ENCODE measurements around the gene ZNF608. TPM values are rescaled to one million over a fixed set of nuclear protein-coding genes. Genes with fewer than 3 reads are reported as not detected.

Gene ZNF608
- polyA plus RNA-seq, 3 donors from 2014 or later = not detected

- peaks cover 0 to 5% (median 0%) of the 10 kb centered on the region in 3 donors for H3K36me3 Mint-ChIP-seq
- H3K9me3 Mint-ChIP-seq = peaks cover 0 to 3% (median 0%) of the 10 kb centered on the region in 6 donors
- H3K27ac Mint-ChIP-seq = no peak overlapping the region
- H3K27me3 Mint-ChIP-seq (ENCODE audit: low read depth in 3 of 3) = peaks cover 3 to 10% (median 9%) of the 10 kb centered on the region in 3 donors
- peaks cover 2 to 9% of the 10 kb centered on the region in 2 donors for H3K4me1 Mint-ChIP-seq
- H3K4me3 Mint-ChIP-seq = no peak overlapping the region
- no peak for DNase-seq
These were observed 18.0 kb downstream of the ZNF608 start for GRCh38 chr5:124728331-124728967.

- Mint-ChIP-seq H3K4me3 (no peak overlapping the region), H3K4me1 (peaks cover 2 to 9% of the 10 kb centered on the region in 2 donors), H3K27ac (no peak overlapping the region), H3K27me3 (ENCODE audit: low read depth in 3 of 3) (peaks cover 2 to 10% (median 3%) of the 10 kb centered on the region in 3 donors), H3K36me3 (peaks cover 0 to 5% (median 0%) of the 10 kb centered on the region in 3 donors), H3K9me3 (peaks cover 0 to 3% (median 0%) of the 10 kb centered on the region in 6 donors)
- no peak for DNase-seq
These were observed 19.6 kb downstream of the ZNF608 start for GRCh38 chr5:124726631-124727362.

- H3K36me3 Mint-ChIP-seq = peaks cover 0 to 5% (median 0%) of the 10 kb centered on the region in 3 donors
- no peak for DNase-seq
- peaks cover 2 to 9% of the 10 kb centered on the region in 2 donors for H3K4me1 Mint-ChIP-seq
- peaks cover 2 to 10% (median 3%) of the 10 kb centered on the region in 3 donors for H3K27me3 Mint-ChIP-seq (ENCODE audit: low read depth in 3 of 3)
- no peak overlapping the region for H3K27ac Mint-ChIP-seq
- H3K4me3 Mint-ChIP-seq = no peak overlapping the region
- peaks cover 0 to 3% (median 0%) of the 10 kb centered on the region in 6 donors for H3K9me3 Mint-ChIP-seq
These were observed 20.7 kb downstream of the ZNF608 start for GRCh38 chr5:124725622-124726258.

- Mint-ChIP-seq H3K36me3 (peaks cover 0 to 5% (median 0%) of the 10 kb centered on the region in 3 donors), H3K27ac (no peak overlapping the region), H3K27me3 (ENCODE audit: low read depth in 3 of 3) (peaks cover 2 to 9% (median 3%) of the 10 kb centered on the region in 3 donors), H3K4me1 (peaks cover 2 to 7% of the 10 kb centered on the region in 2 donors), H3K4me3 (no peak overlapping the region), H3K9me3 (peaks cover 0 to 3% (median 0%) of the 10 kb centered on the region in 6 donors)
- DNase-seq = no peak
These were observed 21.4 kb downstream of the ZNF608 start for GRCh38 chr5:124725040-124725434.

GRCh38 chr5:124724357-124725039 is 21.9 kb downstream of the ZNF608 start:
- no peak overlapping the region for H3K4me3 Mint-ChIP-seq
- DNase-seq = no peak
- H3K36me3 Mint-ChIP-seq = peaks cover 0 to 5% (median 0%) of the 10 kb centered on the region in 3 donors
- peaks cover 0 to 1% of the 10 kb centered on the region in 2 donors for H3K4me1 Mint-ChIP-seq
- H3K27me3 Mint-ChIP-seq (ENCODE audit: low read depth in 3 of 3) = peaks cover 2 to 7% (median 3%) of the 10 kb centered on the region in 3 donors
- H3K9me3 Mint-ChIP-seq = peaks cover 0 to 3% (median 0%) of the 10 kb centered on the region in 6 donors
- H3K27ac Mint-ChIP-seq = no peak overlapping the region

GRCh38 chr5:124721229-124721735 is 25.2 kb downstream of the ZNF608 start:
- peaks cover 0 to 7% (median 0%) of the 10 kb centered on the region in 3 donors for H3K27me3 Mint-ChIP-seq (ENCODE audit: low read depth in 3 of 3)
- no peak overlapping the region for H3K4me3 Mint-ChIP-seq
- H3K9me3 Mint-ChIP-seq = peaks cover 0 to under 1% (median 0%) of the 10 kb centered on the region in 6 donors
- DNase-seq = no peak
- H3K27ac Mint-ChIP-seq = no peak overlapping the region
- no peaks in the 10 kb centered on the region for H3K4me1 Mint-ChIP-seq
- H3K36me3 Mint-ChIP-seq = no peaks in the 10 kb centered on the region

- H3K4me1 Mint-ChIP-seq = no peaks in the 10 kb centered on the region
- no peaks in the 10 kb centered on the region for H3K9me3 Mint-ChIP-seq
- peaks cover 0 to 5% (median 0%) of the 10 kb centered on the region in 3 donors for H3K27me3 Mint-ChIP-seq (ENCODE audit: low read depth in 3 of 3)
- no peak overlapping the region for H3K27ac Mint-ChIP-seq
- no peak for DNase-seq
- H3K4me3 Mint-ChIP-seq = no peak overlapping the region
- H3K36me3 Mint-ChIP-seq = no peaks in the 10 kb centered on the region
These were observed 25.8 kb downstream of the ZNF608 start for GRCh38 chr5:124720593-124720992.

- no peaks in the 10 kb centered on the region for H3K4me1 Mint-ChIP-seq
- no peak for DNase-seq
- H3K9me3 Mint-ChIP-seq = no peaks in the 10 kb centered on the region
- H3K27ac Mint-ChIP-seq = no peak overlapping the region
- no peaks in the 10 kb centered on the region for H3K36me3 Mint-ChIP-seq
- H3K4me3 Mint-ChIP-seq = no peak overlapping the region
- peaks cover 0 to 1% (median 0%) of the 10 kb centered on the region in 3 donors for H3K27me3 Mint-ChIP-seq (ENCODE audit: low read depth in 3 of 3)
These were observed 27.1 kb downstream of the ZNF608 start for GRCh38 chr5:124719113-124719967.

GRCh38 chr5:124718380-124718789 is 28.1 kb downstream of the ZNF608 start:
- Mint-ChIP-seq H3K4me3 (no peak overlapping the region), H3K4me1 (no peaks in the 10 kb centered on the region), H3K27me3 (ENCODE audit: low read depth in 3 of 3) (peaks cover 0 to 1% (median 0%) of the 10 kb centered on the region in 3 donors), H3K36me3 (no peaks in the 10 kb centered on the region), H3K9me3 (no peaks in the 10 kb centered on the region), H3K27ac (no peak overlapping the region)
- no peak for DNase-seq

GRCh38 chr5:124716169-124716568 is 30.3 kb downstream of the ZNF608 start:
- Mint-ChIP-seq H3K4me1 (no peaks in the 10 kb centered on the region), H3K27ac (no peak overlapping the region), H3K27me3 (ENCODE audit: low read depth in 3 of 3) (peaks cover 0 to 6% (median 0%) of the 10 kb centered on the region in 3 donors), H3K9me3 (peaks cover 0 to 3% (median 0%) of the 10 kb centered on the region in 6 donors), H3K4me3 (no peak overlapping the region), H3K36me3 (no peaks in the 10 kb centered on the region)
- DNase-seq = no peak

- H3K4me1 Mint-ChIP-seq = no peaks in the 10 kb centered on the region
- peaks cover 0 to 3% (median 0%) of the 10 kb centered on the region in 6 donors for H3K9me3 Mint-ChIP-seq
These were observed 31.5 kb downstream of the ZNF608 start for GRCh38 chr5:124714910-124715309.

GRCh38 chr5:124713595-124713994 is 32.8 kb downstream of the ZNF608 start:
- Mint-ChIP-seq H3K36me3 (peaks cover 0 to 9% (median 0%) of the 10 kb centered on the region in 3 donors), H3K4me3 (no peak overlapping the region)

More at GRCh38 chr5:124714910-124715309, 31.5 kb downstream of the ZNF608 start:
- H3K36me3 Mint-ChIP-seq = peaks cover 0 to 2% (median 0%) of the 10 kb centered on the region in 3 donors
- peaks cover 0 to 6% (median 0%) of the 10 kb centered on the region in 3 donors for H3K27me3 Mint-ChIP-seq (ENCODE audit: low read depth in 3 of 3)
- H3K27ac Mint-ChIP-seq = no peak overlapping the region
- H3K4me3 Mint-ChIP-seq = no peak overlapping the region
- no peak for DNase-seq

More at GRCh38 chr5:124713595-124713994, 32.8 kb downstream of the ZNF608 start:
- no peaks in the 10 kb centered on the region for H3K4me1 Mint-ChIP-seq
- H3K27ac Mint-ChIP-seq = no peak overlapping the region
- no peak for DNase-seq
- peaks cover 0 to 3% (median 0%) of the 10 kb centered on the region in 6 donors for H3K9me3 Mint-ChIP-seq
- peaks cover 0 to 6% (median 2%) of the 10 kb centered on the region in 3 donors for H3K27me3 Mint-ChIP-seq (ENCODE audit: low read depth in 3 of 3)
